ENCODE measurements around the gene NR2C2AP.
A peak's percentile ranks its signal among the peaks of the same experiment; 100 is the strongest.
"Not testable (repeated sequence)": the region's sequence is repeated elsewhere in the genome, so short reads cannot be mapped to it uniquely, and the experiment has no call there.

NR2C2AP gene

GRCh38 chr19:19181488-19181998 is 21.7 kb downstream of the NR2C2AP start:
- DNase-seq (ENCODE audit: low read depth), result no peak

DNA sequence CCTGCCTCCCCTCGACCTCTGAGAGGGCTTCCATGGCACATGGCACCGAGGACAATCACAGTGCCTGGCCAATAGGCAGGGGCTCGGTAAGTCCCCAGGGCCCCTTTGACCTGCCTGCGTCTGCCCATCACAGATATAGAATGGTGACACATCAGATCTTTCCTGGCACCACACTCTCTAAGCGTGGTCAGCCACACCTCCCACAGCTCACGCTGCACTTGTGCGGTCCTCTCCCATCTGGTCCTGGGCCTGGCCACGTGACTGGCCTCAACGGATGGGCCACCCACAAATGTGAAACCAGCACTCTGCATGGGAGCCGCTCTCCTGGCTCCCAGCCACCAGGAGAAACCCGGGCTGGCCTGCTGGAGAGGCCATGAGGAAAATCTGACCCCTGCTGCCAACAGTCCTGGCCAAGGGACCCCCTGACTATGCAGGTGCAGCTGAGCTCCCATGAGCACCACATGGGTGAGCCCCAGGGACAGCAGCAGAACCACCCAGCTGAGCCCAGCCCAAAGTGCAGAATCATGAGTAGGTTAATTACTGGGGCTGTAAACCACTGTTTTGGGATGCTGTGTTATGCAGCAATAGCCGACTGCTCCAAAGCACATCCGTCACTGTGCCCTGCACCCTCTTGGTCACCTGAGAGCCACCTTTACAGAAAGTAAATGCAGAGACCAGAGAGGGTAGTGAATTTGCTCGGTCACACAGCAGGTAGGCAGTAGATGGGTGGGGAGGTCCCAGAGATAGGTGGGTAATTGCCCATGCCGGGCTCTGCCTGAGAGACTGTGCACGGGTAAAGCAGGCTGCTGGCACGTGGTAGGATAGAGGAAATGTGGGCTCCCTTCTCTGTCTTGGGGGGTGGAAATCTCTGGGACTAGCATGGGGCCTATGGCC is 23.4 kb downstream of the NR2C2AP start:
- DNase-seq (ENCODE audit: low read depth), result no peak

DNA sequence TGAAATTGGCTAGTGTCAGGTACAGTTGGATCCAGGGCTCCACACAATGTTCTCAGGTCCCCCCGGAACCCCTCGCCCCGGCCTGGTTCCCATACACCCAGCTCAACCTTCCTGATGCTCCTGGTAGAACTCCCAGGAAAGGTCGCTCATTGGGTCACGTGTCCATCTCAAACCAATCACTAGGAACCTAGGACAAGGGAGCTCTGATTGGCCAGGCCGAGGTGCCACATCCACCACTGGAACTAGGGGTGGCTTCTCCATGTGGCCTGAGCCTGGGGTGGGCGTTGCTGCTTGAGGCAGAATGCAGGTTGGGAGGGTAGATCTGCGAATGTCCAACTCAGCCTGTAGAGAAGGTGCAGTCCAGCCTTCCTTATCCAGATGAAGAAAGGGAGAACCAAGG is 26.3 kb downstream of the NR2C2AP start:
- no peak for DNase-seq (ENCODE audit: low read depth)

GRCh38 chr19:19173243-19173642 is 30.0 kb downstream of the NR2C2AP start:
- not testable (repeated sequence) for DNase-seq (ENCODE audit: low read depth)

DNA sequence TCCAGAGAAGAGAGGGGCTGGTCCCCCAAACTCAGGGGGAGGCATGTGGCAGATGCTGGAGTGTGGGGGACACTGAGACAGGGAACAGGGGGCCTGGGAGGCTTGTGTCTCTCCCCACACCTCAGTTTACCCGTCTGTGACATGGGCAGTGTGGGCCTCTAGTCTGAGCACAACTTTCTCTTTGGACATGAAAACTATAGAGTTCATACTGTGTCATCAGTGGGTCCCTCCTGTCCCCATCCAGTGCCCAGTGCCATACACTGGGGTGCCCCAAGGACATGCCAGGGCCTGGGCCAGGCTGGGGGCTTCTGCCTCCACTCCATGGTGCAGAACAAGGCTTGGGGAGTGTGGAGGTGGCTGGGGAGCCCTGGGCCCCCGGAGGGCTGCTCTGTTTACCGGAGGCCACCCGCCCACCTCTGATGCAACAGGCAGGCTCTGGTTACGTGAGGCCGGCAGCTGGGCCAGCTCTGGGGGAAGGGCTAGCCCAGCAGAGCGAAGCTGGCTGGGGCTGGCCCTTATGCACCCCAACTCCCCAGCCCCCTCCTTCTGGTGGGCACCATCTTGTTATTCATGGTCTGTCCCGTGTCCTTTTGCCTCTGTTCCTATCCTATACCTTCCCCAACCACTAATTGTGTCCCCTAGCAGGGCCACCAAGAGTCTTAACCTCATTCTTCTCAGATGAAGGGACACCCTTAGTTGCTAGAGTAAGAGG is 31.2 kb downstream of the NR2C2AP start:
- DNase-seq (ENCODE audit: low read depth), result no peak

DNA sequence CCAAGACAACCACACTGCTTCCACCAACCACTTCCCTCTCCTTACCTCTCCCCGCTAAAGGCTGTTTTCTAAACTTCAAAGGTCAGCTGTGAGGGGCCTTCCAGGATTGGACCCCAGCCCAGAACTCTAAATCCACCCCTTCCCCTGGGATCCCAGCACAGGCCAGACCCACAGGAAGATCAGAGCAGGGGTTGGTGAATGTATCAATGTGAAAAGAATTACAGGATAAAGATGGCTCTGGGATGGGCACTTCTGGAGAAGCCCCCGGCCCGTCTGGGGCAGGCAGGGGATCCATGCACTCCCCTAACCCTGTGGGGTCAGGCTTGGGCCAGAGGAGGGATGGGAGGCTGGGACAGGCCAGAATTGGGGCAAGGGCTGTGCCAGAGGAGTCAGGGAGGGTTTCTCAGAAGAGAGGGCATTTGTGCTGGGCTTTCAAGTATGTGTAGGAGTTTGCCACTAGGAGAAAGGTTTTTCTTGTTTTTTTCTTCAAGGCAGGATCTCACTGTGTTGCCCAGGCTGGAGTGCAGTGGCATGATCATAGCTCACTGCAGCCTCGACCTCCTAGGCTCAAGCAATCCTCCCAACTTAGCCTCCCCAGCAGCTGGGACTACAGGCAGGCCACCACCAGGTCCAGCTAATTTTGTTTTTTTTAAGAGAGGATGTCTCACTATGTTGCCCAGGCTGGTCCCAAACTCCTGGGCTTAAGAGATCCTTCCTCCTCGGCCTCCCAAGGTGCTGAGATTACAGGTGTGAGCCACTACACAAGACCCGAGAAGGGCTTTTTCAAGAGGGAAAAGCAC is 32.1 kb downstream of the NR2C2AP start:
- DNase-seq (ENCODE audit: low read depth), result no peak

DNA sequence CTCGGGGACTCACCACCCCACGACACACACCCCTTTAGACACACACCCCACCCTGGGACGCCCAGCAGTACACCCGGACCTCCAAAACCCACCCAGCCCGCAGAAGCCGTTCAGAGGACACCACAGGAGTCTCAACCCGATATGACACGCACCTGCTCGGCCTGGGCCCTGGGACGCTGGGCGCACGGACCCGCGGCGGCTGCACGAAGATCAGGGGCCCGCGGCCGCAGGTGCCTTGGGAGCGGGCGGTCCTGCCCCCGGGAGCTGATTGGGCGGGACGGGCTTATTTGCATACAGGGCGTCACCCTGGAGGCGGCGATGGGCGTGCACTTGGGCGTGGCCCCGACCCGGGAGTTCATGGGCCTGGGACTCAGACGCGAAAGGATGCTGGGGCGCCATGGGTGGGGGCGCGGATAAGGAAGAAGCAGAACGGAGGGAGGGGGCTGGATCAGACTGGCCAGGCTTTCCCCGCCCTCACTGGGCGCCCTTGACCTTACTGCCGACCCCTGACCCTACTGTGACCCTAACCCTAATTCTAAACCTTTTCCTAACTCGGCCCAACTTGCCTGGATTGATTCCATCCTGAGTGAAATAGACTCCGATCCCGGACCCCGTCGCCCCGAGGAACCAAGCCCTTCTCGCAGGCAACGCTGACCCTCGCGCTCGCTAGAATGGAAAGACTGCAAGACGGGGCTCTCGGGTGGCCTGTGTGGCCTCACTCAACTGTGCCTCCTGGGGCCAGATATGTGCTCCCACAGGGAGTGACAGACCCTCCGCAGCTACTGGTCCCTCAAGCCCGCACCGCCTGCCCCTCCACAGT is 33.0 kb downstream of the NR2C2AP start, which contains the start of gene MEF2B:
Gene MEF2B (minus strand): TSS at position 211 of the 820 bp plus-strand sequence. CDS start 19,528 bp downstream, outside the sequence.
- DNase-seq (ENCODE audit: low read depth), result peak; percentile 63

DNA sequence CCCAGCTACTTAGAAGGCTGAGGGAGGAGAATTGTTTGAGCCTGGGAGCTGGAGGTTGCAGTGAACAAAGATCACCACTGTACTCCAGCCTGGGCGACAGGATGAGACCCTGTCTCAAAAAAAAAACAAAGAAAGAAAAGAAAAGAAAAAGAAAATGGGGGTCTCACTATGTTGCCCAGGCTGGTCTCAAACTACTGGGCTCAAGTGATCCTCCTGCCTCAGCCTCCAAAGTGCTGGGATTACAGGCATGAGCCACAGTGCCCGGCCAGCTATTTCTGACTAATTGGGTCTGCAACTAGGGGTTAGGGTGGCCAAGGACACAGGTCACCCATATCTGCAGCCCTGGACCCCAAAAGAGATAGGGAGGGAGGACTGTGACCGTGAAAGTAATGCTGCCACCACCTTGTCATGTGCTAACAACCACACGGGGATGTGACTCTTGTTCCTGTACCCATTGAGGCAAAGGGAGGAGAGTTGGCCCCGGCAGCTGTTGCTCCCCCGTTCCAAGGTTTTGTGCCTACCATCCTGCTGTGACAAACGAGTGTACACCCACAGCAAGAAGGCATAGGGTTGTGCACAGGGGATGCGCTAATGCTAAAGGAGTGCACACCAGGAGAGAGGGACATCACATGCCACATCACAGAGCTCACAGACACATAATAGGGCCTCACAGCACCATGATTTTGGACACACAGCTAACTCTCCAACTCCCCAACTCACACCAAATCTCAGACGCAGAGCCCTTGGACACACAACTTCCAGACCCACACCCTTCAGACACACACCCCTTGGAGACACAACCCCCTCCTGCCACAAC is 33.8 kb downstream of the NR2C2AP start:
- no peak for DNase-seq (ENCODE audit: low read depth)

DNA sequence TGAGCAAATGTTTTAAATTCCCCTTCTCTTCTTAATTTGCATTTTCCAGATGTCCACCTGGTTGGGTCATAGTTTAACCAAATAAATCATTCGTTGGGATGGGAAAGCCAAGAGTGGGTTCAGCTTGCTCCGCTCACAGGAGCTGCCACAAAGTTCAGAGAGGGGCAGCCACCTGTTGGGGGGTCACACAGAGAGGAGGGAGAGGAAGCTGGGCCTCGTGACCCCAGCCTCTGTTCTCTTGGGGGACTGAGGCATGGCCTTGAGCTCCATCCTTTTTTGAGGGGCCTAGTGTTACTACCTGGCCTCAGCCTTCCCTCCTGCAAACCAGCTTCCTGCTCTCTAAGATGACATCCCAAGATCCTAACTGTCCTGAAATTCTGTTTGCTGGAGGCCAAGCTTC is 35.6 kb downstream of the NR2C2AP start:
- no peak for DNase-seq (ENCODE audit: low read depth)

DNA sequence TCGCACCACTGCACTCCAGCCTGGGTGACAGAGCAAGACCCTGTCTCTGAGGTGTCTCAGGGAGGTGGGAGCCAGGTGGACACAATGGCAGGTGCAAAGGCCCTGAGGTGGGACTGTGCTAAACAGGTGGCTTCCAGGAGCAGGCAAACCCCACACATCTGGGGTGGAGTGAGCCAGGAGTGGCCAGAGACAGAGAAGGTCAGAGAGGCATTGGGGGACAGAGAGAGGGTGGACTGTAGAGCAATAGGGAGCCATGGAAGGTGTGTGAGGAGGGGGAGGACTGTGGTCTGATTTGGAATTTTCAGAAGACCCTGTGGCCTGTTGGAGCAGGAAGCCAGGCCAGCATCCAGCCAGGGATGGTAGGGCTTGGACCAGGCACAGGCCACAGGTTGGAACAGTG is 37.8 kb downstream of the NR2C2AP start:
- no peak for DNase-seq (ENCODE audit: low read depth)

GRCh38 chr19:19162495-19162894 is 40.7 kb downstream of the NR2C2AP start:
- no peak for DNase-seq (ENCODE audit: low read depth)

DNA sequence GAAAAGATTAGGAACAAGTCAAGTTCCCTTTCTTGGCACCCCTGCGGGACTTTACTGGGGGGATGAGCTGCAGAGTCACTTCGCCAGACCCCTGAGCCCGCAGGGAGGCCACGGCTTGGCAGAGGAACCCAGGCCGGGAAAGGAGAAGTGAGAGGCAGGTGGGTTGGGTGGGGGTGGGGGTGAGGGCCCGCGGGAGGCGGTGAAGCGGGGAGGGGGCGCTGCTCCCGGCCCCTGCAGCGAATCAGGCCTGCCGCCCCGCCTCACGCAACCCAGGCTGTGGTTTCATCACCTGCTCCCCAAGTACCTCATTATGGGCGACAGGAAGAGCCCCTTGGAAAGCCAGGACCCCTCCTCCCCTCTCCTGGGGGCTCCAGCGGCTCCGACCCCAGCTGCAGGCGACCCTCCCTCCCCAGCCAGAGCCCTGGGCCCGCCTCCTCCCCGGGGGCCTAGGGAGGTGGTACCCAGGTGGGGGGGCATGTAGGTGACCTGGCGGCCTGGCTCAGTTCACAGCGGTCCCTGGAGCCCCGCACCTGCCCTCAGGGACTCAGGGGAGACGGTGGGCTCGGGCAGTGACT is 42.7 kb downstream of the NR2C2AP start:
- DNase-seq (ENCODE audit: low read depth), result no peak

- DNase-seq (ENCODE audit: low read depth), result no peak
Observed at GRCh38 chr19:19159534-19159933, 43.7 kb downstream of the NR2C2AP start.

GRCh38 chr19:19157808-19158207 is 45.4 kb downstream of the NR2C2AP start:
- DNase-seq (ENCODE audit: low read depth), result no peak

DNA sequence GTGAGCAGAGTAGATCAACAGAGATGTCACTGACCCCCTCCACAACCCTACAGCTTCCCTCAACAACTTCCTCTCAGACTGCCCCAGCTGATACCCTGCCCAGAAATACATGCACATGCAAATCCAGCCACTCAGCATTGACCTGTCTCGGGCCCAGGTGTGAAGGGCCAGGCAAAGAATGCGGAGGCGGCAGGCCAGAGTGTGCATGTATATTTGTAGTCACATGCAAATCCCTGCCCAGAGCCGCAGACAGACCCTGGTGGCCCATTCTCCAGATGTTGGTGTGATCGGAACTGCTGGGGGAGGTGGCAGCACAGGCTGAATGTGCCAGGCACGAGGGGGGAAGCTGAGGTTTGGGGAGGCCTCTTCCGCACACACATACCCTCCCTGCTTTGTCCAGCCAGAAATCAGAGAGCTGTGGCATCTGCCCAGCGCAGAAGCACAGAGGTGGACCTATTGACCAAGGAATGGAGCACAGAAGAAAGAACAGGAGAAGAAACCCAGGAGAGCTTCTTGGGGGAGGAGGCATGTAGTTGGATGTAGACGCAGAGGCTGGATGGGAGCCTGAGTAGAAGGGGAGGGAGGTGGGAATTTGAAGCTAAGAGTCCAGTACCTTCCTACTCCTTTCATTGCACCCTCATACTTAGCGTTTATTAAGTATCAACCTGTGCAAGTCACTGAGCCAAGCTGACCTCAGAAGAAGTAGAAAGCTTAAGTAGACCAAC is 47.6 kb downstream of the NR2C2AP start:
- no peak for DNase-seq (ENCODE audit: low read depth)

GRCh38 chr19:19154768-19155494 is 48.3 kb downstream of the NR2C2AP start:
- DNase-seq (ENCODE audit: low read depth), result no peak

DNA sequence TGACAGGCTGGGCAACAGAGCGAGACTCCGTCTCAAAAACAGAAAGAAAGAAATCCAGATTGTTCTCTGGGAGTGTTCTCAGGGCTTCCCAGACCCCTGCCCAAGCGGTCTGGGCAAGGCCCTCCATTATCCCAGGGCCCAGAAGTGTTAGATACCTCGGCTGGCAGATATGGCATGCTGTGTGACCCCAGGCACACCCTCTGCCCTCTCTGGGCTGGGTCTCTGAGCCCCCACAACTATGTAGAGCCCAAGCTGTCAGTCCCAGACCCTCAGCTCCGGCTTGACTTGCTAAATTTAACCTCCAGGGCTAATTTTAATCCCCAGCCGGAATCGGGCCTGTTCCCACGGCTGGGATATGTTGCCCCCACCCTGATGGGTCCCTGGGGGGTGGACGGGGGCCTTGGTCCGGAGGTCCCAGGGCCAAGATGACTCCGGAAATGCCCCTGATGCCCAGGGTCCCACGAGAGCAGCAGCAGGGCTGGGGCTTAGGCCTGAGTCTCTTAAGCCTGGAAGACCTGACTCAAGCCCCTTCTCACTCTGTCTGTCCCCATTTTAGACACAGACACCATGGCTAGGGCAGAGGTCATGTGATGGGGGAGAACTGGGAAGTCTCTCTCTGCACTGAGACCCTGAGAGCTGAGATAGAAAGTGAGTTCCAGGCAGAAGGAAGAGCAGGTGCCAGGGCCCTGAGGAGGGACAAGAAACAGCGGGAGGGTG is 50.4 kb downstream of the NR2C2AP start:
- no peak for DNase-seq (ENCODE audit: low read depth)

GRCh38 chr19:19151418-19151817 is 51.8 kb downstream of the NR2C2AP start:
- no peak for DNase-seq (ENCODE audit: low read depth)
